Erythroblast (primary cell): Measurements from ENCODE around the gene KLHDC10.

Source experiments
- GATA1 ChIP-seq: IDR thresholded peaks from 2 replicates; pipeline ENCODE4 v1.6.1; 2011; ENCODE audit warnings: low read depth, mild to moderate bottlenecking, control low read depth, low read length, moderate library complexity
- POLR2A ChIP-seq: IDR thresholded peaks from 2 replicates; pipeline ENCODE4 v1.6.1; 2011; ENCODE audit warnings: mild to moderate bottlenecking, low read length

GRCh38 chr7:130071701-130072622, 1.6 kb downstream of the KLHDC10 start:
- TF ChIP-seq POLR2A, result no peak
- TF ChIP-seq GATA1, result no peak
